Neural progenitor cell (in vitro differentiated cells): ENCODE data around the gene TTC23L. TPM values are rescaled to one million over a fixed set of nuclear protein-coding genes. Genes with fewer than 3 reads are reported as not detected.

Experiments used
- DNase-seq: peaks from one replicate; pipeline ENCODE4 v3.0.0-alpha.2; 2016; ENCODE audit warnings: low spot score
- H2AFZ ChIP-seq: fragments of 200-600 bp; sonication (generic); replicated peaks from 2 replicates; pipeline ENCODE4 v1.6.1; 2016; ENCODE audit warnings: antibody characterized with exemption
- H3F3A ChIP-seq: fragments of 200-600 bp; sonication (generic); 2 replicates; pipeline ENCODE4 v1.6.1; 2016; ENCODE audit warnings: antibody characterized with exemption, low read depth
- H3K27ac ChIP-seq: fragments of 200-600 bp; sonication (generic); 2 replicates; pipeline ENCODE4 v1.5.1; 2016; ENCODE audit warnings: mild to moderate bottlenecking
- H3K27me3 ChIP-seq: fragments of 200-600 bp; sonication (generic); 2 replicates; pipeline ENCODE4 v1.6.1; 2016; ENCODE audit warnings: mild to moderate bottlenecking, moderate library complexity
- H3K36me3 ChIP-seq: fragments of 200-600 bp; sonication (generic); 2 replicates; pipeline ENCODE4 v1.5.1; 2016
- H3K4me1 ChIP-seq: fragments of 200-600 bp; sonication (generic); 2 replicates; pipeline ENCODE4 v1.6.1; 2016; ENCODE audit warnings: mixed run types
- H3K4me2 ChIP-seq: fragments of 200-600 bp; sonication (generic); 2 replicates; pipeline ENCODE4 v1.6.1; 2016
- H3K4me3 ChIP-seq: fragments of 200-600 bp; sonication (generic); 2 replicates; pipeline ENCODE4 v1.5.1; 2016
- H3K79me2 ChIP-seq: fragments of 200-600 bp; sonication (generic); 2 replicates; pipeline ENCODE4 v1.6.1; 2016; ENCODE audit warnings: low read depth
- H3K9ac ChIP-seq: fragments of 200-600 bp; sonication (generic); 2 replicates; pipeline ENCODE4 v1.6.1; 2016
- H3K9me3 ChIP-seq: fragments of 200-600 bp; sonication (generic); 2 replicates; pipeline ENCODE4 v1.5.1; 2016; ENCODE audit warnings: low read depth
- H4K20me1 ChIP-seq: fragments of 200-600 bp; sonication (generic); 2 replicates; pipeline ENCODE4 v1.6.1; 2016; ENCODE audit warnings: low read depth
- H3K27ac Mint-ChIP-seq: 3 replicates; pipeline ENCODE4 v1.8.0; 2021; ENCODE audit warnings: mixed read lengths
- H3K27me3 Mint-ChIP-seq: 2 replicates; pipeline ENCODE4 v1.8.0; 2022; ENCODE audit warnings: low read depth, mild to moderate bottlenecking, inconsistent platforms, moderate library complexity, mixed read lengths; ENCODE audit not compliant: insufficient read depth
- H3K36me3 Mint-ChIP-seq: 3 replicates; pipeline ENCODE4 v1.8.0; 2021; ENCODE audit warnings: mixed read lengths
- H3K4me1 Mint-ChIP-seq: 3 replicates; pipeline ENCODE4 v1.8.0; 2021; ENCODE audit warnings: mixed read lengths
- H3K4me3 Mint-ChIP-seq: 3 replicates; pipeline ENCODE4 v1.8.0; 2021; ENCODE audit warnings: mild to moderate bottlenecking, moderate library complexity, mixed read lengths
- H3K9me3 Mint-ChIP-seq: 3 replicates; pipeline ENCODE4 v1.8.0; 2020; ENCODE audit warnings: mixed read lengths
- EZH2 ChIP-seq: fragments of 200-600 bp; sonication (generic); IDR thresholded peaks from 2 replicates; pipeline ENCODE4 v1.6.1; 2017; ENCODE audit warnings: antibody characterized with exemption, mild to moderate bottlenecking, moderate library complexity
- EZH2phosphoT487 ChIP-seq: fragments of 200-600 bp; sonication (generic); IDR thresholded peaks from 2 replicates; pipeline ENCODE4 v1.6.1; 2017; ENCODE audit warnings: antibody characterized with exemption
- total RNA-seq: library from RNA; depleted of rRNA; stranded (reverse); fragments of >200 nt; gene quantifications from 2 replicates; pipeline ENCODE4 v1.2.3, GENCODE V29; 2015; ENCODE audit warnings: low replicate concordance
- TF ChIP-seq, protein P1 (sequence below): fragments of 200-600 bp; sonication (generic); IDR thresholded peaks from 2 replicates; pipeline ENCODE4 v1.5.1; 2017; ENCODE audit warnings: antibody characterized with exemption, mild to moderate bottlenecking

TTC23L gene
- total RNA-seq, 1 donor from 2014 or later: 1.3 TPM

DNA sequence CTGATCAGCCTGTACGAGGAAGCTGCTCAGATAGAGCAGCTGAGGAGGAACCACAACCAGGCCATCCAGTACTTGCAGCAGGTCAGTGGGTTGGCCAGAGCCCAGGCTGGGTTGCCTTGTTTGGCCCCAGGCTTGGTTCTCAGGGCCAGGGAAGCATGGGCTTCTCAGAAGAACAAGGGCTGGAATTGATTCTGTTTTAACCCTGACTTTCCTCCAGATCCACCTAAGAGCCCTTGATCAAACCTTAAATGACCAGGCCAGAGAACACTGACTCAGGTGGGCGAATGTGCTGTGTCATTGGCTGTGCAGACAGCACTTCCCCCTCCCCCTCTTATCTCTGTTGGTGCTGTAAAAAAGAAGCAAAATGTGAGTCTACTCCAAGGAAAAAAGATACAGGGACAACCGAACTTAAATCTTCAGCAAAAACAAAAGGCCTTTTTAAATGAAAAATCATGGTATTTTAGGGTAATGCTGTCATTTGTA is 28.1 kb downstream of the TTC23L start:
- Histone ChIP-seq H3K4me1 (no peaks in the 10 kb centered on the region), H3K27me3 (no peaks in the 10 kb centered on the region), H3F3A (no peaks in the 10 kb centered on the region), H3K9ac (no peak overlapping the region), H3K4me3 (no peak overlapping the region), H3K9me3 (no peaks in the 10 kb centered on the region), H3K36me3 (no peaks in the 10 kb centered on the region), H3K79me2 (no peaks in the 10 kb centered on the region), H2AFZ (no peak overlapping the region), H3K4me2 (no peak overlapping the region), H4K20me1 (no peaks in the 10 kb centered on the region), H3K27ac (no peak overlapping the region)
- TF ChIP-seq, protein P1, sequence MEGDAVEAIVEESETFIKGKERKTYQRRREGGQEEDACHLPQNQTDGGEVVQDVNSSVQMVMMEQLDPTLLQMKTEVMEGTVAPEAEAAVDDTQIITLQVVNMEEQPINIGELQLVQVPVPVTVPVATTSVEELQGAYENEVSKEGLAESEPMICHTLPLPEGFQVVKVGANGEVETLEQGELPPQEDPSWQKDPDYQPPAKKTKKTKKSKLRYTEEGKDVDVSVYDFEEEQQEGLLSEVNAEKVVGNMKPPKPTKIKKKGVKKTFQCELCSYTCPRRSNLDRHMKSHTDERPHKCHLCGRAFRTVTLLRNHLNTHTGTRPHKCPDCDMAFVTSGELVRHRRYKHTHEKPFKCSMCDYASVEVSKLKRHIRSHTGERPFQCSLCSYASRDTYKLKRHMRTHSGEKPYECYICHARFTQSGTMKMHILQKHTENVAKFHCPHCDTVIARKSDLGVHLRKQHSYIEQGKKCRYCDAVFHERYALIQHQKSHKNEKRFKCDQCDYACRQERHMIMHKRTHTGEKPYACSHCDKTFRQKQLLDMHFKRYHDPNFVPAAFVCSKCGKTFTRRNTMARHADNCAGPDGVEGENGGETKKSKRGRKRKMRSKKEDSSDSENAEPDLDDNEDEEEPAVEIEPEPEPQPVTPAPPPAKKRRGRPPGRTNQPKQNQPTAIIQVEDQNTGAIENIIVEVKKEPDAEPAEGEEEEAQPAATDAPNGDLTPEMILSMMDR: no peak
- TF ChIP-seq EZH2phosphoT487: no peak
- Mint-ChIP-seq H3K4me1 (peaks cover 10% of the 10 kb centered on the region), H3K27me3 (peaks cover 2% of the 10 kb centered on the region), H3K36me3 (peaks cover 11% of the 10 kb centered on the region), H3K4me3 (no peak overlapping the region), H3K9me3 (peaks cover 5% of the 10 kb centered on the region), H3K27ac (no peak overlapping the region)
- no peak for DNase-seq

DNA sequence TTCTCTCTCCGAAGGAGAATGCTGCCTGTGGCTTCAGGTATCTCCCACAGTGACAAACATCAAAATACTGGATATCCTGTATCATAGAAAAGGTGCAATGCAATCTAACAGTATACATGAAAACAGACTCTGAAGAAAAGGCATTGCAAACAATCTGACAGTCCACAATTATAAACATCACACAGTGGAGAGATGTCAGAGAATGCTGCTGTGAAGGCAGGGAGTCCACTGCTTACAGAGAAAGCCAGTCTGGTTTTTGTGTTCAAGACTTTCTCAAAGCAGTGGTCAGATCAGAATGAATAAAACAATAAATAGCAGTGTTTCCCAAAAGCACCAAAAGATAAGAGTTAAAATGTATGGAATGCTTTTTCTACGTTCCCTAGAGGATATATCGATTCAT is 28.7 kb downstream of the TTC23L start:
- H3K4me3 Mint-ChIP-seq: no peak overlapping the region
- no peak for DNase-seq
- H3K27ac Mint-ChIP-seq: no peak overlapping the region
- Histone ChIP-seq H3F3A (no peaks in the 10 kb centered on the region), H3K4me3 (no peak overlapping the region), H3K36me3 (no peaks in the 10 kb centered on the region), H4K20me1 (no peaks in the 10 kb centered on the region), H3K4me2 (no peak overlapping the region), H2AFZ (no peak overlapping the region), H3K4me1 (no peaks in the 10 kb centered on the region), H3K27me3 (no peaks in the 10 kb centered on the region), H3K27ac (no peak overlapping the region), H3K9me3 (no peaks in the 10 kb centered on the region), H3K79me2 (no peaks in the 10 kb centered on the region), H3K9ac (no peak overlapping the region)
- H3K27me3 Mint-ChIP-seq: peaks cover 2% of the 10 kb centered on the region
- TF ChIP-seq EZH2phosphoT487 (no peak), EZH2 (no peak)
- TF ChIP-seq, protein P1: no peak
- peaks cover 11% of the 10 kb centered on the region for H3K36me3 Mint-ChIP-seq
- H3K9me3 Mint-ChIP-seq: peaks cover 5% of the 10 kb centered on the region
- H3K4me1 Mint-ChIP-seq: peaks cover 10% of the 10 kb centered on the region

GRCh38 chr5:34868791-34869190 is 29.8 kb downstream of the TTC23L start:
- no peaks in the 10 kb centered on the region for H3K4me1 ChIP-seq
- H3K27ac Mint-ChIP-seq: no peak overlapping the region
- H3K4me1 Mint-ChIP-seq: peaks cover 10% of the 10 kb centered on the region
- no peak overlapping the region for H2AFZ ChIP-seq
- H3K27me3 ChIP-seq: no peaks in the 10 kb centered on the region
- no peaks in the 10 kb centered on the region for H3K79me2 ChIP-seq
- peaks cover 5% of the 10 kb centered on the region for H3K9me3 Mint-ChIP-seq
- no peaks in the 10 kb centered on the region for H4K20me1 ChIP-seq
- H3K27me3 Mint-ChIP-seq: peaks cover 2% of the 10 kb centered on the region
- H3K27ac ChIP-seq: no peak overlapping the region
- H3K9me3 ChIP-seq: no peaks in the 10 kb centered on the region
- no peak overlapping the region for H3K9ac ChIP-seq
- H3K36me3 ChIP-seq: no peaks in the 10 kb centered on the region
- H3K4me2 ChIP-seq: no peak overlapping the region
- no peak overlapping the region for H3K4me3 Mint-ChIP-seq
- peaks cover 11% of the 10 kb centered on the region for H3K36me3 Mint-ChIP-seq
- no peak overlapping the region for H3K4me3 ChIP-seq
- TF ChIP-seq, protein P1: no peak
- no peaks in the 10 kb centered on the region for H3F3A ChIP-seq
- no peak for DNase-seq

DNA sequence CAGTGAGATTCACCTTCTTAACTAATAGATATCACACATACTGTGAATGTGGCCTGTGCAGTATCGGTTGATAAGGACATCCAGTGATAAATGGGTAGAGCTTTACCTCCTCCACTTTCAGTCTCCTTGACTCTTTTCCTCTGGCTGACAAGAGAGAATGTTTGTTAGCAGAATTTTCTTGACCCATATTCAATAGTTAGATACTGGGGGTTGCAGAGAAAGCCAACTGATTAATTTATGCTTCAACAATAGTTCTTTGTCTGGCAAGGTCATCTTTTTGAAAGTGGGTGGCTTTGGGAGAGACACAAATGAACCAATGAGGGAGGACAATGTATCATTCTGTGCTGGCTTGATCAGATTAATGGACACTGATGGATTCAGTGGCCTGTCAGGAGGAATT is 30.3 kb downstream of the TTC23L start:
- Mint-ChIP-seq H3K27ac (no peak overlapping the region), H3K4me3 (no peak overlapping the region), H3K27me3 (peaks cover 2% of the 10 kb centered on the region), H3K4me1 (peaks cover 10% of the 10 kb centered on the region), H3K36me3 (peaks cover 11% of the 10 kb centered on the region), H3K9me3 (peaks cover 5% of the 10 kb centered on the region)
- Histone ChIP-seq H3K36me3 (no peaks in the 10 kb centered on the region), H4K20me1 (no peaks in the 10 kb centered on the region), H3K79me2 (no peaks in the 10 kb centered on the region), H3K9me3 (no peaks in the 10 kb centered on the region), H3K4me2 (no peak overlapping the region), H3K27me3 (no peaks in the 10 kb centered on the region), H2AFZ (no peak overlapping the region), H3K4me3 (no peak overlapping the region), H3K27ac (no peak overlapping the region), H3F3A (no peaks in the 10 kb centered on the region), H3K9ac (no peak overlapping the region), H3K4me1 (no peaks in the 10 kb centered on the region)
- DNase-seq: no peak
- TF ChIP-seq, protein P1: no peak
- no peak for TF ChIP-seq EZH2phosphoT487
- no peak for TF ChIP-seq EZH2
